Activated T-helper 2 cell treated with anti-CD3 and anti-CD28 coated beads, Interferon-gamma antibody, Interleukin-2, Interleukin-4, amounts not matched to agents 10 μg/mL and 5 μg/mL and 100 μg/mL, durations not matched to agents 14 hours and 24 hours and 36 hours (primary cell): ENCODE measurements around the gene PDE4D. TPM values are rescaled to one million over a fixed set of nuclear protein-coding genes. Genes with fewer than 3 reads are reported as not detected.

ENCODE experiments used
- DNase-seq: peaks from one replicate; pipeline ENCODE4 v3.0.0; 2021; ENCODE audit warnings: low spot score
- H3K27ac Mint-ChIP-seq: one replicate; pipeline ENCODE4 v1.8.0; 2021; ENCODE audit warnings: mixed read lengths
- H3K27me3 Mint-ChIP-seq: one replicate; pipeline ENCODE4 v1.8.0; 2021; ENCODE audit warnings: low read depth, mixed read lengths
- H3K36me3 Mint-ChIP-seq: one replicate; pipeline ENCODE4 v1.8.0; 2021; ENCODE audit warnings: low read depth, mixed read lengths
- H3K4me1 Mint-ChIP-seq: one replicate; pipeline ENCODE4 v1.8.0; 2021; ENCODE audit warnings: low read depth, mixed read lengths
- H3K4me3 Mint-ChIP-seq: one replicate; pipeline ENCODE4 v1.8.0; 2021; ENCODE audit warnings: low read depth, mild to moderate bottlenecking, moderate library complexity, mixed read lengths
- H3K9me3 Mint-ChIP-seq: one replicate; pipeline ENCODE4 v1.8.0; 2021; ENCODE audit warnings: mixed read lengths
- intact Hi-C: fragments of 100-400 bp; cut with micrococcal nuclease; formaldehyde crosslinking; loops from one replicate; pipeline ENCODE4 v1.15.1; 2023
- total RNA-seq: library from RNA; stranded (reverse); gene quantifications from 2 replicates; pipeline ENCODE4 v1.2.3, GENCODE V29; 2022

PDE4D gene
- total RNA-seq, 1 donor from 2014 or later: 102 TPM

DNA sequence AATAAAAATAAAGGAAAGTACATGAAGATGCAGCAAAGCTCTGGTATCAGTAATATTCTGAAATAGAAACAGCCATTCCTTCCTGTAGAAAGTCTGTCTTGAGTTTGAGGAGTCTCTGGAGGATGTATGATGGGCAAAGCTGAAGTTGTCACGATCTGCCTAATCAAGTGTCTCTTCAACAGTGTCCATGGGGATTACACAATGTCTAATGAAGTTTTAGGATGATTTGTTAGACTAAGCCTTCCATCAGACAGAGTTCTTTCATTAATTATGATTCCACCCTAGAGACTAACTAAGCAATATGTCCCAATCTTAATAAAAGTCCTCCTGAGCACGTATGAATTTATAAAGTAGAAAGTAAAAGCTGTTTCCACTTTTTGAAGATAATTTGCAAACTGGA lies 26.9 kb downstream of the PDE4D start:
- Mint-ChIP-seq H3K9me3 (no peaks in the 10 kb centered on the region), H3K27ac (no peak overlapping the region), H3K27me3 (no peaks in the 10 kb centered on the region), H3K4me3 (no peak overlapping the region), H3K4me1 (no peaks in the 10 kb centered on the region), H3K36me3 (no peaks in the 10 kb centered on the region)
- no peak for DNase-seq
- intact Hi-C loops: no loop called here

DNA sequence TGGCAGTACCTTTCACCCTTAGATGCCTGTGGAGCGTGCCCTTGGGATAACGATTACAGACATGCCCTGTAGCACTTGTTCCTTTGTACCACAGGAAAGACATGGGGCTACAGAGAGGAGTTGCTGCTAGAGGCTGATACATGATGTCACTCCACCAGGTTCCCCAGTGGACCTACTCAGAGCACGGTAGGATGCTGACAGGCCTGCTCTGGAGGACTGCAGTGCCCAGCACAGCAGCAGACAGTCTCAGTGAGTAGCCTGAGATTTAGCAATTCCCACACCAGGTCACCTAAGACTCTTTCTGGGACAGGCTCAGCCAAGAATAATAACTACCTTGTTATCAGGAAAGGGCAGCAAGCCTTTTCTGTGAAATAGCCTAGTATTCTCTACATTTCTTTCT lies 28.8 kb downstream of the PDE4D start:
- intact Hi-C loops: no loop called here
- Mint-ChIP-seq H3K4me3 (no peak overlapping the region), H3K36me3 (no peaks in the 10 kb centered on the region), H3K27ac (no peak overlapping the region), H3K4me1 (no peaks in the 10 kb centered on the region), H3K9me3 (no peaks in the 10 kb centered on the region), H3K27me3 (no peaks in the 10 kb centered on the region)
- no peak for DNase-seq

DNA sequence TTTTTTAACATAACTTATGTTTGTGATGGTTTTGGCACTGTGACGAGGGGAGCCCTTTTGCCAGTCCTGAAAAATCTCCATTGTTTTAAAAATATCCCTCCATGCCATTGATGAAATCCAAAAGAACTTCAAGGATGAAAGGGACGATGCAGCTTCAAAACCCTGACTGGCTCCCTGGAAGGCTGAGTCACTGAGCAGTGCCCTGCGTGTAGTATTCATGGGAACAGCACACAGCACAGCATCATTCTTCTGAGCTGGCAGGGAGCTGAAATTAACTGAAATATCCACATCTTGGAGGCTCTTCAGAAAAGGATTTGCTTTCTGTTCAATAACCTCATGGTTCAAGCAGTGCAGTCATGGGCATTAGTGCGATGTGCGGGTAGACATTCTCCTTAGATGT lies 29.7 kb downstream of the PDE4D start:
- no peak for DNase-seq
- no peaks in the 10 kb centered on the region for H3K9me3 Mint-ChIP-seq
- H3K36me3 Mint-ChIP-seq: no peaks in the 10 kb centered on the region
- H3K27ac Mint-ChIP-seq: no peak overlapping the region
- H3K27me3 Mint-ChIP-seq: no peaks in the 10 kb centered on the region
- no peaks in the 10 kb centered on the region for H3K4me1 Mint-ChIP-seq
- no peak overlapping the region for H3K4me3 Mint-ChIP-seq
- intact Hi-C loops: no loop called here

DNA sequence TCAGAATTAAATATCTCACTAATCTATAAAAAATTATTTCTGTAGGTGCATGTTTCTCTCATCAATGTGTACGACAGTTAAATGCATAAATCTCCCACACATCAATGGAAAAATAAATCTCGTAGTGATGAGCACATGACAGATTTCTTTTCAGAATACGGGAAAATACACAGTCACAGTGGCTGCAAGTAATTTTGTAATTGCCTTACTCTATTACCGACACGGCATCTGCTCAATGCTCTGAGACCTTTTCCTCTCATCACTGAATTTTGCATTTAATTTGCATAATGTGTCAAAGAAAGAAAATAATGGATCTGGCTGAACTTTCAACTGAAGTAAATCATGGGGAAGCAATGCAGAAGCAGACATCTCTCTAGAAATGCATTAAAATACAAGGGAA lies 37.2 kb downstream of the PDE4D start:
- intact Hi-C loops: no loop called here
- DNase-seq: no peak
- Mint-ChIP-seq H3K4me1 (no peaks in the 10 kb centered on the region), H3K27ac (no peak overlapping the region), H3K9me3 (no peaks in the 10 kb centered on the region), H3K4me3 (no peak overlapping the region), H3K27me3 (no peaks in the 10 kb centered on the region), H3K36me3 (no peaks in the 10 kb centered on the region)

DNA sequence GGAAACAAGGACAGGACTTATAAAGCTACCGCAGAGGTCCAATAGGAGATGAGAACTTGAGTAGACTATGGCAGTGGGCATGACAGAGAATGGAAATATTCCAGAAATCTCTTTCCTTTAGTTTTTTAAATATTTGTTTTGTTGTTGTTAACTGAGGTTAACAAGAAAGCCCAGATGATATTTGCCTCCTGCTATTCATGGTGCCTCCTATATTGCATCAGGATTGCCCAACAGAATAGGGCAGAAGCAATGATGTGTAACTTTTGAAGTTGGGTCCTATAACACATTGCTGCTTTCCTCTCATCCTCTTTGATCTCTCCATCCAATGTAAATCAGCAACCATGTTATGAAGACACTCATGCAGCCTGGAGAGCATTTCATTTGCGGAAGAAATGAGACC lies 42.8 kb downstream of the PDE4D start:
- H3K4me1 Mint-ChIP-seq: no peaks in the 10 kb centered on the region
- no peaks in the 10 kb centered on the region for H3K9me3 Mint-ChIP-seq
- H3K27ac Mint-ChIP-seq: no peak overlapping the region
- intact Hi-C loops: no loop called here
- H3K27me3 Mint-ChIP-seq: no peaks in the 10 kb centered on the region
- no peaks in the 10 kb centered on the region for H3K36me3 Mint-ChIP-seq
- no peak for DNase-seq
- no peak overlapping the region for H3K4me3 Mint-ChIP-seq

DNA sequence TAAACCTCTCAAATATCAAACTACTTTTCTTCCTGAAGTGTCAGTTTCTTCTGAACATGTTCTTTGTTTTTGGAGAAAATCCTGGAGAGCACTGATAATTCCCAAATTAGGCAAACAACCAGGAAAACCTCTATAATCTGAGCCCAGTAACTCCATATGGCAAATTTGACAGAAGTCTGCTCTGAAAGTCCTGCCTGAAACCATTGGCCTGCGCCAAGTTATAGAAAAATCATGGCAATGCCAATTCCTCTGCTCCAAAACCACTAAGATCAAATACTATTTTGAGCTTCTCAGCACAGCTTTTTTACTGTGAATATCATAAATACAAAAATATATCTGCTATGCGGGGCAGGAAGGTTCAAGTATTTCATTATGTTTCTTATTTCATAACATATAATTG lies 45.9 kb downstream of the PDE4D start:
- DNase-seq: no peak
- Mint-ChIP-seq H3K4me1 (no peaks in the 10 kb centered on the region), H3K27ac (no peak overlapping the region)

DNA sequence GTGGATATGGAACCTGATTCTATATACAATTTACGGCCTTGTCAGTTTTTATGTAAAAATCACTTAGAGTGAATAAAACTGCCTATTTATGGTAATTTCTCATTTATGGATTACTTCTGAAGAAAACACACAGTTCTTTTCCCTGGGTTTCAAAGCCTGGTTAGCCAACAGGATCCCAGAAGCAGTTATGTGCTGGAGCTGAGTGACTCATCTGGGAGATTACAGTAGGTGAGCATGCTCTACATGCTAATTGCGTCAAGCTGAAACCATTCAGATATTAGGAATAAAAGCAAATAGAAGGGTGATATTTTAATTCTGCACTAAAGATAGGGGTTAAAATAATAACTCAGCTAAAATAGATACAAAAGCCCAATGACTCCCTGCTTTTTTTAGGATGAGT lies 47.8 kb downstream of the PDE4D start:
- H3K9me3 Mint-ChIP-seq: no peaks in the 10 kb centered on the region
- intact Hi-C loops: no loop called here
- DNase-seq: no peak
- H3K27me3 Mint-ChIP-seq: no peaks in the 10 kb centered on the region
- H3K36me3 Mint-ChIP-seq: no peaks in the 10 kb centered on the region
- H3K4me1 Mint-ChIP-seq: no peaks in the 10 kb centered on the region
- H3K27ac Mint-ChIP-seq: no peak overlapping the region
- H3K4me3 Mint-ChIP-seq: no peak overlapping the region

More for the DNA sequence above, 45.9 kb downstream of the PDE4D start:
- Mint-ChIP-seq H3K4me3 (no peak overlapping the region), H3K27me3 (no peaks in the 10 kb centered on the region), H3K9me3 (no peaks in the 10 kb centered on the region), H3K36me3 (no peaks in the 10 kb centered on the region)
- intact Hi-C loops: no loop called here

DNA sequence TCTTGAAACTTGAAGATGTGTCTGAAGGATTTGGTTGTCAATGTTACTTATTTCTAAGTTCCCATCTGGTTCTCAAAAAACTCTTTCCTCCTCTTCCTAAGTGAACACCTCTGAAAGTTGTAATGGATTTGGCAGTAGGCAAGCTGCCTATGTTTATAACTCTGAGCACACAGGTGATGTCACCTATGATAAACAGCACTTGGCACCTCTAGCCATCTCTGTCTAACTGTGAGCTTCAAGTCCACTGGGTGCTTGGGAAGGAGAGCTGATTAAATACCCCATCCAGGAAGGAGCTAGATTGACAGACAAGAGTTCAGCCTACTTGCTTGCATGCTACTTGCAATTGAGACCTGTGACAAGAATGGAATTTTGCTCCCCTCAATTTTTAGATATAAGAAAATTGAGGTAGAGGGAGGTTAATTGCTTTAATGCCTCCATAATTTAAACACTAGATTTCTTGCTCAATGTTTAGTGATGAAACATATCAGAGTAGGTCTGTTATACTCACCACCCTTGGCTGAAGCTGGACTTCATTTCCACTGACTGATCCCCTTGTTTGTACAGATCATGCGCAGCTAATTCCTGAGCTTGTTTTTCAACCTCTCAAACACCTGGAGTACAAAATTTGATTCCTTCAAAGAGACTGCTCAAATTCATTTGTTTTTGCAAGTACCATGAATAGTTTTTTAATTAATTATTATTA lies 49.9 kb downstream of the PDE4D start:
- H3K27ac Mint-ChIP-seq: no peak overlapping the region
- no peaks in the 10 kb centered on the region for H3K9me3 Mint-ChIP-seq
- no peaks in the 10 kb centered on the region for H3K4me1 Mint-ChIP-seq
- DNase-seq: no peak
- H3K27me3 Mint-ChIP-seq: no peaks in the 10 kb centered on the region
- intact Hi-C loops: no loop called here
- no peak overlapping the region for H3K4me3 Mint-ChIP-seq
- no peaks in the 10 kb centered on the region for H3K36me3 Mint-ChIP-seq

DNA sequence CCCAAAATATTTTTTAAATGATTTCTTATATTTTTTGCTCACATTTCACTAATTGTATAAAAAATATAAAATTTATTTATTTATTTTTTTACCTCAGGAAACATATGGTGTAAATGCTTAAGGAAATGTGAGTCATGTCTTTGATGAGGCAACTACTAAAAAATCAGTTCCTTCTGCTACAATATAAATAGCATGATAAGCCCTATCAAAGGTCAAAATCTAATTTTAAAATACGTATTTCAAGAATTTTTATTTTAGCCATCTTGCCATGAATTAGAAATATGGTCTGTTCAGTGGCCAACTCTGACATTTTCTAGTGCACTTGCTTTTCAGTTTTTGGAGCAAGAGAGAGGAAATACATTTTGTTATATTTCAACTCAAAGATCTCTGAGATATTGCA lies 50.5 kb downstream of the PDE4D start:
- Mint-ChIP-seq H3K4me3 (no peak overlapping the region), H3K27me3 (no peaks in the 10 kb centered on the region), H3K9me3 (no peaks in the 10 kb centered on the region), H3K36me3 (no peaks in the 10 kb centered on the region), H3K27ac (no peak overlapping the region), H3K4me1 (no peaks in the 10 kb centered on the region)
- intact Hi-C loops: no loop called here
- no peak for DNase-seq

DNA sequence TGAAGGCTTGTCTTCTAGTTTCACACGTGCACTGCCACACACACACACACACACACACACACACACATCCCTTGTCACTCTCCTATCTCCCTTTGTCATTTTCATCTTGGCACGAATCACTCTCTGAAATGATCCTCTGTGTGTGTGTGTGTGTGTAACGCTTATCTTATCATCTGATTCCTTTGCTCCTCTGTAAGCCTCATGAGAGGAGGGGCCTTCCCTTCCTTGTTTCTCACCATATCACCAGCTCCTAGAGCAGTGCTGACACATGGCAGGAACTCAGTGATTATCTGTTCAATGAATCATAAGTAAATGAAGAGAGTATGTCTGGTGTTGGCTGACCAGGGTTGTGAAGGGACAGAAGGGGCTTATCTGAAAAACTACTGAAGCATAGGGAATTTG lies 53.3 kb downstream of the PDE4D start:
- Mint-ChIP-seq H3K9me3 (no peaks in the 10 kb centered on the region), H3K27me3 (no peaks in the 10 kb centered on the region), H3K4me3 (no peak overlapping the region), H3K27ac (no peak overlapping the region), H3K36me3 (no peaks in the 10 kb centered on the region), H3K4me1 (no peaks in the 10 kb centered on the region)
- intact Hi-C loops: no loop called here
- DNase-seq: no peak

DNA sequence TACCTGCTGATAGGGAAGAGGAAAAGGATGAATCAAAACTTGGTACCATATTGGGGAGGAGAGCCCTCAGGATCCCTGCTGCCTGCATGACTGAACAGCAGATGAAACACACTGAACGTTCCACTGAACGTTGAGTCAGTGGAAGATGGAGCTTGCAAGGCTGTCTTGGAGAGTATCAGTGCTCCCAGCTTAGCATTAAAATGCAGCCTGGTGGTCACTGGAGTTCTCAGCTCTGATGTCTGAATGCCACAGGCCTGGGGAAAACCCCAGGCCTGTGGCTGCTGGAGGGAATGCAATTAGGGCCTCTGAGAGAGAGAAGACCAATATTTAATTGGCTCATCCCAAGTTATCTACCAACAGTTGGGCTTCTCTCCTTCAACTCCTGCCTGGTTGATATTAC lies 54.5 kb downstream of the PDE4D start:
- Mint-ChIP-seq H3K9me3 (no peaks in the 10 kb centered on the region), H3K27me3 (no peaks in the 10 kb centered on the region), H3K4me1 (no peaks in the 10 kb centered on the region), H3K4me3 (no peak overlapping the region), H3K36me3 (no peaks in the 10 kb centered on the region), H3K27ac (no peak overlapping the region)
- DNase-seq: no peak
- intact Hi-C loops: no loop called here

DNA sequence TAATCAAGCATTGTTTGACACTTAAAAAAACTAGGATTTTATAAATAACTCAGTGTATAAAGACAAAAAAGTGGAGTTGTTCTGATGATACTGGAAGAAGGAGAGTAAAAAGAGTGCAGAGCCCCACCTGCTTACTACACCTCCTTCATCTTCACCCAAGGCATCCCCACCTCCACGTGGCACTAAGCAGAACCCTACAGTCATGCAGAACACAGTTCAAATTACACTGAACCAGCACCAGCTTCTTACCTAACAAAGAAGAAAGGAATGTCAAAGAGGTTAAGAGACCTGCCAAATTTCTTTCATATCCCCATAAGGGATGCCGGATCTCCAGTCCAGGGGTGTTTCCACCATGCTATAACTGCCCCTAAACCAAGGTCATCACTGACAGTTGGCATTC lies 55.5 kb downstream of the PDE4D start:
- Mint-ChIP-seq H3K27me3 (peaks cover under 1% of the 10 kb centered on the region), H3K9me3 (no peaks in the 10 kb centered on the region), H3K27ac (no peak overlapping the region), H3K4me1 (no peaks in the 10 kb centered on the region), H3K36me3 (no peaks in the 10 kb centered on the region), H3K4me3 (no peak overlapping the region)
- DNase-seq: no peak
- intact Hi-C loops: no loop called here

DNA sequence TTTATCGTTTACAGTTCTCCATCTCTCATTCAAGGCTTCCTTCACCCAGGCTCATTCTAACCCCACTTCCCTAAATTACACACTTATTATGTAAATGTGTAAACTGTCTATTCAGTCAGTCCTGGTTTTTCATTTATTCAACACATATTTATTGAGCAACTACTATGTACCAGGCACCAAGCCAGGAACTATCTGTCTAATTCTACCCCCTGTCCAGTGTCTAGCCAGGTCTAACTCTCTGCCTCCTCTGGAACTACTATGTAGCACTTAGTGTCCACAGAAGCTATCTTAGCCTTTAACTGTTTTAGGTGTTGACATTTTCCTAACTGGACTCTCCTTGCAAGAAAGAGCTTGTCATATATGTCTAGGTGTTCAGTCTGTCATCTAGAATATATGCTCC lies 56.5 kb downstream of the PDE4D start:
- H3K4me1 Mint-ChIP-seq: no peaks in the 10 kb centered on the region
- DNase-seq: no peak
- no peaks in the 10 kb centered on the region for H3K36me3 Mint-ChIP-seq
- peaks cover 3% of the 10 kb centered on the region for H3K27me3 Mint-ChIP-seq
- H3K9me3 Mint-ChIP-seq: no peaks in the 10 kb centered on the region
- intact Hi-C loops: no loop called here
- H3K4me3 Mint-ChIP-seq: no peak overlapping the region
- no peak overlapping the region for H3K27ac Mint-ChIP-seq

DNA sequence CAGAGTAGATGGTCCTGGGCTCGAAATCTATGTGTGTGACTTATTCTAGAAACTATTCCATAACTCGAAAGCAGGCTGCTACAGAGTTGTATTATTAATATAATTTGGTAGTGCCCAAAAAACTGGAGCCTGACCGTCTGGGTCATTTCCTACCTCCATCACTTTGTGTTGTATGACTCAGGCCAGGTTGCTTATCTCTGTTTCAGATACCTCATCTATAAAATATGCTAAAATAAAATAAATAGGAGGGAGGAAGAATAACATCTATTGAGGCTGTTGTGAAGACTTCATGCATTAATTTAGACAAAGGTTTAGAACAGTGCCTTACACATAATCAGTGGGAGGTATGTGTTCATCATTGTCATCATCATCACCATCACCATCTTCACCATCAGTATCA lies 57.7 kb downstream of the PDE4D start:
- Mint-ChIP-seq H3K4me3 (no peak overlapping the region), H3K27me3 (peaks cover 3% of the 10 kb centered on the region), H3K9me3 (no peaks in the 10 kb centered on the region), H3K4me1 (no peaks in the 10 kb centered on the region), H3K36me3 (no peaks in the 10 kb centered on the region), H3K27ac (no peak overlapping the region)
- intact Hi-C loops: no loop called here
- no peak for DNase-seq
